ENCODE measurements around the gene CERCAM.

The CERCAM gene

DNA sequence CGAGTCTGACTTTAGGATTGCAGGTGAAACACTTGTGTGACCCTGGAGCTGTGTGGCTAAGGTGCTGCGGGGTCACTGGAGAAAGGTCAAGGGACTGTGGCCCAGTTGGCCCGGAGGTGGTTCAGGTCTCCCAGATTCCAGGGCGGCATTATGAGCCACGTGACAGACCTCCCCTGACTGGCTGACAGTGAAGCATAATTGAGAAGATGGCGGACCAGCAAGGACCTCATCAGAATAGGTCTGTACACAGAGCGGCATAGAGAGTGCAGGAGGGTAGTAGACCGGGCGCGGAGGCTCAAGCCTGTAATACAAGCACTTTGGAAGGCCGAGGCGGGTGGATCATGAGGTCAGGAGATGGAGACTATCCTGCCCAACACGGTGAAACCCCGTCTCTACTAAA is 34.3 kb downstream of the CERCAM start:
- no peak overlapping the region for H3K9ac ChIP-seq (ENCODE audit: low read length in 5 of 5)
- no peak overlapping the region for H3K4me3 ChIP-seq (ENCODE audit: low read depth in 1 of 5, low read length in 5 of 5)
- H3K36me3 ChIP-seq (ENCODE audit: control insufficient read depth in 5 of 5, insufficient read depth in 5 of 5, low read length in 5 of 5): peaks cover 0 to 8% (median 3%) of the 10 kb centered on the region in 5 donors
- H3K9me3 ChIP-seq (ENCODE audit: control insufficient read depth in 5 of 5, low read length in 5 of 5): no peaks in the 10 kb centered on the region
- peaks cover 0 to 20% (median 16%) of the 10 kb centered on the region in 5 donors for H3K4me1 ChIP-seq (ENCODE audit: control insufficient read depth in 5 of 5, insufficient read depth in 5 of 5, low read length in 5 of 5)
- H3K27ac ChIP-seq (ENCODE audit: low read depth, low read length): no peak overlapping the region
- peaks cover 0 to 3% (median 2%) of the 10 kb centered on the region in 5 donors for H3K27me3 ChIP-seq (ENCODE audit: control insufficient read depth in 5 of 5, insufficient read depth in 4 of 5, low read length in 5 of 5)

DNA sequence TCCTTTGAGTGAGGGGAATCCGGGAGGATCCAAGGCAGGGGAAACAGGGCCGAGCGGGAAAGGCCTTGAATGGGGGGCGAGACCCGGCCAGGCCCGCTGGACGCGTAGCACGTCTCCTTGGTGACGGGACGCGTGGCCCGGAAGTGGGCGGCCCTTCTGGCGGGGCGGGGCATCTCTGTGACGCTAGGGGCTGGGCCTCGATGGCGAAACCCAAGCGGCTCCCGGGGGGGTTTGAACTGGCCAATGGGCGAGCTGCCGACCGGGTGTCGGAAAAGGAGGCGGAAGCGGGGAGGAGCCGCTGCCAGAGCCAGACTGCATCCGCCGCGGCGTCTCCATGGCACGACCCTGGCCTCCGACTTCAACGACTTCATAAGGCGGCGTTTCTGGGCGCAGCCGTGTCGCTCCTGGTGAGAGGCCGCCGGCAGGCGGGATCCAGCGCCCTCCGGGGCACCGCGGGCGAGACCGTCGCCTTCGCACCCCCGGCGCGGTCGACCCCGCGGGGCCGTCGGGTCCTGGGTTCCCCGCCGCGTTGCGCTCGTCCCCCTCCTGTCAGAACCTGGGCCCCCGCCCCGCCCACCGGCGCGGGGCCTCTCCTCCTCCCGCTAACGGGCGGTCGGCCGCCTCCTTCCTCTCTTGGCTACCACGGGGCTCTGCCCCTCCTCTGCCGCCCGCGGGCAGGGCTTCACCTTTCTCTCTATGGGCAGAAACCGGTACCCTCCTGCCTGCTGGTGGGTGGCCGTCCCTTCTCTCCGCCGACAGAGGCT is 35.4 kb downstream of the CERCAM start, which contains the start of gene ODF2:
TSS of gene ODF2 (plus strand) at position 158 of the 764 bp plus-strand sequence. CDS start at position 244, 86 bp downstream.
- Histone ChIP-seq H3K27ac (ENCODE audit: low read depth, low read length) (peak within 1 kb of the TSS; percentile 41), H3K4me3 (ENCODE audit: low read depth in 1 of 5, low read length in 5 of 5) (peak within 1 kb of the TSS; percentile 79 to 91 (median 84)), H3K27me3 (ENCODE audit: control insufficient read depth in 5 of 5, insufficient read depth in 4 of 5, low read length in 5 of 5) (peaks cover 0 to 3% (median 2%) of the 10 kb centered on the region in 5 donors), H3K9me3 (ENCODE audit: control insufficient read depth in 5 of 5, low read length in 5 of 5) (no peaks in the 10 kb centered on the region), H3K36me3 (ENCODE audit: control insufficient read depth in 5 of 5, insufficient read depth in 5 of 5, low read length in 5 of 5) (peaks cover 0 to 19% (median 13%) of the 10 kb centered on the region in 5 donors), H3K9ac (ENCODE audit: low read length in 5 of 5) (peak within 1 kb of the TSS in 4 of 5 donors; percentile 68 to 84 (median 78)), H3K4me1 (ENCODE audit: control insufficient read depth in 5 of 5, insufficient read depth in 5 of 5, low read length in 5 of 5) (peaks cover 0 to 20% (median 16%) of the 10 kb centered on the region in 5 donors)

DNA sequence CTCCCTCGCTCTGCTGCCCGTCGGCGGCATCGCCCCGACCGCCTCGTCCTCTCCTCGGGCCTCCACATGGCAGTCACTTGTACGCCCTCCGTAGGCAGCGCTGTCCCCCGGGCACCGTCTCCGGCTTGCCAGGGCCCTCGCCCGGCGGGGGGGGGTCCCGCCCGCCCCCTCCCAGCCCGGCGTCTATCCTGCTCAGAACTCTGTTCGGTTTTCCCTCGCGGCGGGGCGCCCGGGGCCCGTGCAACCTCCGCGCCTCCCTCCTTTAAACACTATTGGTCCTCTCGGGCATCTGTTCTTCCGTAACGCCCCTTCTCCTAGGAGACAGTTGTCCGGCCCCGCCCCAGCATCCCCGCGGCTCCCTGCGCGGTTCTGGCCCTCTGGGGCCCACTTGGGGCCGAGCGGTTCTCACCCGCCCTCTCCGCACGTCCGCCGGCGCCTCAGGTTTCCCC is 36.0 kb downstream of the CERCAM start:
- H3K27ac ChIP-seq (ENCODE audit: low read depth, low read length): peak overlapping the region; percentile 41
- peak overlapping the region in 4 of 5 donors; percentile 79 to 88 (median 82) for H3K4me3 ChIP-seq (ENCODE audit: low read depth in 1 of 5, low read length in 5 of 5)
- H3K27me3 ChIP-seq (ENCODE audit: control insufficient read depth in 5 of 5, insufficient read depth in 4 of 5, low read length in 5 of 5): peaks cover 0 to 3% (median 2%) of the 10 kb centered on the region in 5 donors
- H3K9ac ChIP-seq (ENCODE audit: low read length in 5 of 5): peak overlapping the region in 4 of 5 donors; percentile 68 to 84 (median 75)
- H3K4me1 ChIP-seq (ENCODE audit: control insufficient read depth in 5 of 5, insufficient read depth in 5 of 5, low read length in 5 of 5): peaks cover 0 to 20% (median 16%) of the 10 kb centered on the region in 5 donors
- peaks cover 0 to 22% (median 14%) of the 10 kb centered on the region in 5 donors for H3K36me3 ChIP-seq (ENCODE audit: control insufficient read depth in 5 of 5, insufficient read depth in 5 of 5, low read length in 5 of 5)
- H3K9me3 ChIP-seq (ENCODE audit: control insufficient read depth in 5 of 5, low read length in 5 of 5): no peaks in the 10 kb centered on the region

DNA sequence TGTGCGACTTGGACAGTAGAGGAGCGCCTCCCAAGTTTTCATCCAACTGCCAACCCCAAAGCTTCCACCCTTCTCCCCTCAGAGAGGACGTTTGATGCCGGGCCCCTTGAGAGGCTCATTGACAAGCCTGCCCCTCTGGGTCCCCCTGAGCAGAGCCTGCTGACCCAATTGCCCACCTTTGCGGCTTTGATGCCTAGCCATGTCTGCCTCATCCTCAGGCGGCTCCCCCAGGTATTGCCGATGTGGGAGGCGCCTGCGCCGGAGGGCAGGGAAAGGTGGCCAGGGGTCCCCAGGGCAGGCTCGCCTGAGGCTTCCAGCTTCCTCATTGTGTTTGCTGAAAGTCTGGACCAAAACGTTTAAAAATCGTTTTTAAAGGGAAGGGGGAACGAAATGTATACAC is 36.5 kb downstream of the CERCAM start:
- H3K4me1 ChIP-seq (ENCODE audit: control insufficient read depth in 5 of 5, insufficient read depth in 5 of 5, low read length in 5 of 5): peaks cover 0 to 20% (median 16%) of the 10 kb centered on the region in 5 donors
- H3K36me3 ChIP-seq (ENCODE audit: control insufficient read depth in 5 of 5, insufficient read depth in 5 of 5, low read length in 5 of 5): peaks cover 0 to 28% (median 19%) of the 10 kb centered on the region in 5 donors
- H3K9me3 ChIP-seq (ENCODE audit: control insufficient read depth in 5 of 5, low read length in 5 of 5): no peaks in the 10 kb centered on the region
- H3K4me3 ChIP-seq (ENCODE audit: low read depth in 1 of 5, low read length in 5 of 5): peak overlapping the region in 4 of 5 donors; percentile 79 to 88 (median 82)
- H3K27me3 ChIP-seq (ENCODE audit: control insufficient read depth in 5 of 5, insufficient read depth in 4 of 5, low read length in 5 of 5): no peaks in the 10 kb centered on the region
- no peak overlapping the region for H3K27ac ChIP-seq (ENCODE audit: low read depth, low read length)
- peak overlapping the region in 2 of 5 donors; percentile 68 to 84 for H3K9ac ChIP-seq (ENCODE audit: low read length in 5 of 5)

DNA sequence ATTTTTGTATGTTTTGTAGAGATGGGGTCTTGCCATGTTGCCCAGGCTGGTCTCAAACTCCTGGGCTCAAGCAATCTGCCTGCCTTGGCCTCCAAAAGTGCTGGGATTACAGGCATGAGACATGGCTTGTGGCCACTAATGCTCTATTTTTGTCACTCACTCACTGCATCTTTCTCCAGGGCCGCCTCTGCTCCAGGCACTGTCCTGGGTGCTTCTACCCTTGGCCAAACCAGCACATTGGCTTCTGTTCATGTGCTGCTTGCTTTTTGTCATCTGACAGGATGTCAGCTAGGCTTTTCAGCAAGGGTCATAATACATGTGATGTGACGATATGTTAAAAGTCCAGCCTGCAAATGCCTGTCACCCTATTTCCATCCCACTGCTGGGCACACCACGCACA is 38.4 kb downstream of the CERCAM start:
- H3K9ac ChIP-seq (ENCODE audit: low read length in 5 of 5): no peak overlapping the region
- no peaks in the 10 kb centered on the region for H3K9me3 ChIP-seq (ENCODE audit: control insufficient read depth in 5 of 5, low read length in 5 of 5)
- H3K4me1 ChIP-seq (ENCODE audit: control insufficient read depth in 5 of 5, insufficient read depth in 5 of 5, low read length in 5 of 5): peaks cover 0 to 20% (median 16%) of the 10 kb centered on the region in 5 donors
- H3K4me3 ChIP-seq (ENCODE audit: low read depth in 1 of 5, low read length in 5 of 5): no peak overlapping the region
- H3K36me3 ChIP-seq (ENCODE audit: control insufficient read depth in 5 of 5, insufficient read depth in 5 of 5, low read length in 5 of 5): peaks cover 3 to 42% (median 28%) of the 10 kb centered on the region in 5 donors
- H3K27ac ChIP-seq (ENCODE audit: low read depth, low read length): no peak overlapping the region
- H3K27me3 ChIP-seq (ENCODE audit: control insufficient read depth in 5 of 5, insufficient read depth in 4 of 5, low read length in 5 of 5): no peaks in the 10 kb centered on the region

DNA sequence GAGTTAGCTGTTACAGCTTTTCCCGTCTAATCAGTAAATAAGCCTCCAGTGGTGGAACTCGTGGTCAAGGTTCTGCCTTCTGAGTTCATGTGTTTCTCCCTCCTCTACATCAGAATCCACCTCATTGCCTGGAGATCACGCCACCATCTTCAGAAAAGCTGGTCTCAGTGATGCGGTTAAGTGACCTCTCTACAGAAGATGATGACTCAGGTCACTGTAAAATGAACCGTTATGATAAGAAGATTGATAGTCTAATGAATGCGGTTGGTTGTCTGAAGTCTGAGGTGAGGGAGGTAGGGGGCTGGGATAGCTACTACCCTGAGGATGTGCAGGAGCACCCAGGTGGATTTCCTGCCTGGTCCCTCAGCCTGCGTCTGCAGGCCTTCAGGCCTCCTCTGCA is 48.4 kb downstream of the CERCAM start:
- H3K36me3 ChIP-seq (ENCODE audit: control insufficient read depth in 5 of 5, insufficient read depth in 5 of 5, low read length in 5 of 5): peaks cover 0 to 35% (median 31%) of the 10 kb centered on the region in 5 donors
- no peak overlapping the region for H3K27ac ChIP-seq (ENCODE audit: low read depth, low read length)
- no peak overlapping the region for H3K4me3 ChIP-seq (ENCODE audit: low read depth in 1 of 5, low read length in 5 of 5)
- H3K4me1 ChIP-seq (ENCODE audit: control insufficient read depth in 5 of 5, insufficient read depth in 5 of 5, low read length in 5 of 5): peaks cover 0 to 8% (median 6%) of the 10 kb centered on the region in 5 donors
- no peaks in the 10 kb centered on the region for H3K9me3 ChIP-seq (ENCODE audit: control insufficient read depth in 5 of 5, low read length in 5 of 5)
- no peak overlapping the region for H3K9ac ChIP-seq (ENCODE audit: low read length in 5 of 5)
- H3K27me3 ChIP-seq (ENCODE audit: control insufficient read depth in 5 of 5, insufficient read depth in 4 of 5, low read length in 5 of 5): no peaks in the 10 kb centered on the region

DNA sequence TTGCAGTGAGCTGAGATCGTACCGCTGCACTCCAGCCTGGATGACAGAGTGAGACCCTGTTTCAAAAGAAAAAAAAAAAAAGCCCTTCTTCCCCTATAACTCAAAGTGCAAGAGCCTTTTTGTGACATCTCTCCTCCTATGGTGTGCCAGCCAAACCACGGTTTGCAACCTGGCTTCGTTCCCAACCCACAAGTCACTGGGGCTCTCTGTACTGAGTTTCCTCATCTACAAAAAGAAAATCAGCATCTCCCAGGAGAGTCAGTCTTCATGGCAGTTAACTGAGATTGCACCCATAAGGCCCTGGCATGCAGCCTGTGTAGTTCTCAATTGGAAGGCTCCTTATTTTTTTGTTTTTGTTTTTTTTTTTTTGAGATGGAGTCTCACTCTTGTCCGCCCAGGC is 49.9 kb downstream of the CERCAM start:
- Histone ChIP-seq H3K27ac (ENCODE audit: low read depth, low read length) (no peak overlapping the region), H3K4me1 (ENCODE audit: control insufficient read depth in 5 of 5, insufficient read depth in 5 of 5, low read length in 5 of 5) (peaks cover 0 to 8% (median 6%) of the 10 kb centered on the region in 5 donors), H3K36me3 (ENCODE audit: control insufficient read depth in 5 of 5, insufficient read depth in 5 of 5, low read length in 5 of 5) (peaks cover 5 to 39% (median 25%) of the 10 kb centered on the region in 5 donors), H3K4me3 (ENCODE audit: low read depth in 1 of 5, low read length in 5 of 5) (no peak overlapping the region), H3K9me3 (ENCODE audit: control insufficient read depth in 5 of 5, low read length in 5 of 5) (no peaks in the 10 kb centered on the region), H3K9ac (ENCODE audit: low read length in 5 of 5) (no peak overlapping the region), H3K27me3 (ENCODE audit: control insufficient read depth in 5 of 5, insufficient read depth in 4 of 5, low read length in 5 of 5) (no peaks in the 10 kb centered on the region)

DNA sequence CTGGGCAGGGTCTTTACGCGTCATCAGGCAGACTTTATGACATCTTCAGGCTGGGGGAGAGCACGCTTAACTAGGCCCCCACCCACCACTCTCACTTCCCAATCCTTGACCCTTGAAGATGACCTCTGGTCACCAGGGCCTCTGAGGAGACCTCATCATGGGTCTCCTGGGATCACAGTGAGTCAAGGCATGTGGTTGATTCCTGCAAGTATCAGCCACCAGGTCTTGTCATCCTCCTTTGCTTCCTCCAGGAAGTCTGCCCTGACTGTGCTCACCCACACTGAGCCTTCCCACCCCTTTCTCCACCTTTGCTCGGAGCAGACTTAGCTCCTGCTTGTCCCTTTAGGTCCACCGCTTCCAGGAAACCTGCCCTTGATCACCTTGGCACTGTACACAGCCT is 52.4 kb downstream of the CERCAM start:
- Histone ChIP-seq H3K27me3 (ENCODE audit: control insufficient read depth in 5 of 5, insufficient read depth in 4 of 5, low read length in 5 of 5) (no peaks in the 10 kb centered on the region), H3K36me3 (ENCODE audit: control insufficient read depth in 5 of 5, insufficient read depth in 5 of 5, low read length in 5 of 5) (peaks cover 5 to 42% (median 23%) of the 10 kb centered on the region in 5 donors), H3K9me3 (ENCODE audit: control insufficient read depth in 5 of 5, low read length in 5 of 5) (no peaks in the 10 kb centered on the region), H3K4me1 (ENCODE audit: control insufficient read depth in 5 of 5, insufficient read depth in 5 of 5, low read length in 5 of 5) (peaks cover 0 to 8% (median 6%) of the 10 kb centered on the region in 5 donors), H3K9ac (ENCODE audit: low read length in 5 of 5) (no peak overlapping the region), H3K4me3 (ENCODE audit: low read depth in 1 of 5, low read length in 5 of 5) (no peak overlapping the region), H3K27ac (ENCODE audit: low read depth, low read length) (no peak overlapping the region)

DNA sequence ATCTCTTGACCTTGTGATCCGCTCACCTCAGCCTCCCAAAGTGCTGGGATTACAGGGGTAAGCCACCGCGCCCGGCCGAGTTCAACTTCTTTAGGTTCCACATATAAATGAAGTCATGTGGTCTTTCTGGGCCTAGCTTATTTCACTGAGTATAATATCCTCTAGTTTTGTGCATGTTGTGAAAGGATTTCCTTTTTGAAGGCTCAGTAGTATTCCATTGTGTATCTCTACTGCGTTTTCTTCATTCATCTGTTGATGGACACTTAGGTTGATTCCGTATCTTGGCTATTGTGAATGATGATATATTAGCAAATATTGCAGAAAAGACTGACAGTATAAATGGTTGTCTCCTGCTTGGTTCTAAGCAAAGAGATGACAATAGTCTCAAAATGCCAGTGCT is 55.2 kb downstream of the CERCAM start:
- Histone ChIP-seq H3K27ac (ENCODE audit: low read depth, low read length) (no peak overlapping the region), H3K9me3 (ENCODE audit: control insufficient read depth in 5 of 5, low read length in 5 of 5) (no peaks in the 10 kb centered on the region), H3K4me3 (ENCODE audit: low read depth in 1 of 5, low read length in 5 of 5) (no peak overlapping the region), H3K9ac (ENCODE audit: low read length in 5 of 5) (no peak overlapping the region), H3K27me3 (ENCODE audit: control insufficient read depth in 5 of 5, insufficient read depth in 4 of 5, low read length in 5 of 5) (no peaks in the 10 kb centered on the region), H3K36me3 (ENCODE audit: control insufficient read depth in 5 of 5, insufficient read depth in 5 of 5, low read length in 5 of 5) (peaks cover 5 to 58% (median 29%) of the 10 kb centered on the region in 5 donors), H3K4me1 (ENCODE audit: control insufficient read depth in 5 of 5, insufficient read depth in 5 of 5, low read length in 5 of 5) (no peaks in the 10 kb centered on the region)

DNA sequence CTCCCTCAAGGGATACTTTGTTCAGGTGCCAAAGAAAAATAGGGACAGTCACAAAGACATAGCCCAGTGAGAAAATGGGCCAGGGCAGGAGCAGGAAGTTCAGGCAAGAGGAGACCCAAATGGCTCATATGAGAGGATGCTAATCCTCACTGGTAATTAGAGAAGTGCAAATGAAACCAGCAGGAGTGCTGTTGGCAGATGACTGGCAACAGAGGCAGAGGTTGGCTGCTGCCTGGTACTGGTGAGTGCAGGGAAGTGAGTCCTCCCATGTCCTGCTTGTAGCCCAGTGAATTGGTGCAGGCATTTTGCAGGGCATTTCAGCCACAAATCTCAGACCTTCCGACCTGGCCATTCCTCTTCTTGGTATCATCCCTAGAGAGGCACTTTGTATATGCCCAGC is 58.6 kb downstream of the CERCAM start:
- no peaks in the 10 kb centered on the region for H3K4me1 ChIP-seq (ENCODE audit: control insufficient read depth in 5 of 5, insufficient read depth in 5 of 5, low read length in 5 of 5)
- no peak overlapping the region for H3K4me3 ChIP-seq (ENCODE audit: low read depth in 1 of 5, low read length in 5 of 5)
- H3K9ac ChIP-seq (ENCODE audit: low read length in 5 of 5): no peak overlapping the region
- no peak overlapping the region for H3K27ac ChIP-seq (ENCODE audit: low read depth, low read length)
- H3K27me3 ChIP-seq (ENCODE audit: control insufficient read depth in 5 of 5, insufficient read depth in 4 of 5, low read length in 5 of 5): no peaks in the 10 kb centered on the region
- no peaks in the 10 kb centered on the region for H3K9me3 ChIP-seq (ENCODE audit: control insufficient read depth in 5 of 5, low read length in 5 of 5)
- H3K36me3 ChIP-seq (ENCODE audit: control insufficient read depth in 5 of 5, insufficient read depth in 5 of 5, low read length in 5 of 5): peaks cover 9 to 72% (median 37%) of the 10 kb centered on the region in 5 donors

All from subcutaneous abdominal adipose tissue (tissue), 5 donors.